A204.1 (cell line): ENCODE measurements around the gene SNRNP48.

ENCODE experiments used
- FAIRE-seq: peaks from 2 replicates; lab custom pipeline; 2012; peaks lifted over from hg19 to GRCh38; lab: Jason Lieb, UNC

Gene SNRNP48

GRCh38 chr6:7559196-7559595 is 30.8 kb upstream of the SNRNP48 start:
- FAIRE-seq = no peak

DNA sequence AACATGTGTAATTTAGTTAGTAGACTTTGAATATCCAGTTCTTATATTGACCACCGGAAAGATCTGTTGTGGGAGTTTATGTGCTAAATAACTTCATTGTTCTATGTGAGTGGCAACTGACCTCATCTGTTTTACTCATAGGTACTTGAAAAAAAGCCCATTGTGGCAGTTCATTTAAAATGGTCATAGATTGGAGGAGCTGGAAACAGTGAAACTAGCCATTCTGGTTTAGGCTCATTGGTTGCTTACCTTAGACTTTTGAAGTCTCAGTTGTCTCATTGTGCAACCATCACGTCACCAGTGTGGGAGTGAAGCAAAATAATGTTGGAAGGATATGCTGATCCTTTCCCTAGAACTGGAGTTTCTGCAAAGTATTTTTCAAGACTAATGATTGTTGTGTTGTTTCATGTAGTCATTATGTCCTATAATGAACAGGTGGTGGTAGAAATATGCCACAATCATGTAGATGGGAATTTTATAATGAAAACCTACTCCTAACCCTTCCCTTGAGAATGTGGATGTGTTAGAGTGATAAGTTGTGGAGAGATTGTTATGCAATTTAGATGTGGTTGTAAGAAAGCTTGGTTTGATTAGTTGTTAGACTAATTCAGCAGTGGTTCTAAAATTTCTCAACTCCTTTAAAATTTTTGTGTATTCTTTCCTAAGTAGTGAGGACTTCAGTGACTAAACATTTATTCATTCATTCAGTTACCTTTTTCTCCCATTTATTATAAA is 30.2 kb upstream of the SNRNP48 start:
- no peak for FAIRE-seq

- no peak for FAIRE-seq
These were observed 28.6 kb upstream of the SNRNP48 start for GRCh38 chr6:7561153-7561964.

GRCh38 chr6:7562769-7563168 is 27.2 kb upstream of the SNRNP48 start:
- no peak for FAIRE-seq

- FAIRE-seq = no peak
These were observed 23.9 kb upstream of the SNRNP48 start for GRCh38 chr6:7566107-7566506.

DNA sequence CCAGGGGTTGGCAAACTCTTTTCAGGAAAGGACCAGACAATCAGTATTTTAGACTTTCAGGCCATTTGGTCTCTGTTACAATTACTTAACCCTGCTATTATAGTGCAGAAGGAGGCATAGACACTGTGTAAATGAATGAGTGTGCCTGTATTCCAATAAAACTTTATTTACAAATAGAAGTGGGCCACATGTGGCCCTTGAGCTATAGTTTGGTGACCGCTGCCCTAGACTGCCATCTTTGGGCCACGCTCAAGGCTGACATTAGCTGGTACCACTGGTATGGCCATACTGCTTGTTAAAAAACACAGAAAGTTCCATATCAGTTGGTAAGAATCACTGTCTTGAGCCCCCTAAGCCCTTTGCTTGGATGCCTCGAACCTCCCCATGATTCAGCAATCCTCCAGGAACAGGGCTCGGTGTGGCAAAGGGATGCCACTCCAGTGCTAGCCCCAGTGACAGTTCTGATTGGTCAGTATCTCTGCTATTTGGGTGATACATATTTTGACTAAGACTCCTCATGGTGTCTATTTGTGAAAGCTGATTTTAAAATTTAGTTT is 23.3 kb upstream of the SNRNP48 start:
- no peak for FAIRE-seq

DNA sequence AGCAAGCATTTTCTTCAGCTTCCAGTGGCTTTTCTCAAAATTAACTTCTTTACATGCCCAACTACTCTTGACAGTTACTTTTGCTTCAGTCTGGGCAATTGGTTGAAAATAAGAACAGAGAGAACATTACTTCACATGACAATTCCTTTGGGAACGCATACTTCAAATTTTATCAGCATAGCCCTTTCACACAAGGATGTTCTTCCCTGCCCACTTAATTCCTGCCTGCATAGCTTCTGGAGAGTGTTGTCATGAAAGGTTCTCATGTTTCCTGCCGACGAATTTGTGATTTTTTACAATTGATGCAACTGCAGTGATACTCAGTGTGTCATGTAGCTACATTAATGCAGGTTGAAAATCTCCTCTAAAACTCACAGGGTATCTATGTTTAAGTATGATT is 22.0 kb upstream of the SNRNP48 start:
- FAIRE-seq = no peak

- no peak for FAIRE-seq
These were observed 20.9 kb upstream of the SNRNP48 start for GRCh38 chr6:7569082-7569481.

DNA sequence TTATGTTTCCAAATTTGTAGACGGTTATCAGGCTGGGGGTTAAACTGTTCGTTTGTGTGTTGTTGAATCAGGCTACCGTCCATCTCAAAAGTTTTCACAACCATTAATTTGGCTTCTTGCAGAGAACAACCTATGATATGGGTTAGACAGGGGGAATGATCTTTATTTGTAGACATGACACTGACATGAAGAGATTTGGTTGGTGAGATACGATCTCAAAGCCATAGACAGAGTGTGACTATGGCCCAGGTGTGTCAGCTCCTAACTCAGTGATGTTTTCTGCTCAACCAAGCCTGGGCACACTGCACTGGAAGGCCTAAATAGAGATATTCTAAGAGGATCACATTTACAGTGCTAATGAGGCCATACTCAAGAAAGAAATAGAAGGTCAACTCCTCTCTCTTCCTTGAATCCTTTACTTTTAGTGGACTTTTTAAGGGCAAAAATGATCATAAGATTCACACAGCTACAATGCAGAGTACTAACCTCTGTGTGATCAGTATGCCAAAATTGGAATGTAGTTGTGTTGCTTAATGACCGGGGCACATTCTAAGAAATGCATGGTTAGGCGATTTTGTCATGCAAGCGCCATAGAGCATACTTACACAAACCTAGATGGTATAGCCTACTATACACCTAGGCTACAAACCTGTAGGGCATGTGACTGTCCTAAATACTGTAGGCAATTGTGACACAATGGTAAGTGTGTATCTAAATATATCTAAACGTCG is 17.6 kb upstream of the SNRNP48 start:
- FAIRE-seq = no peak

DNA sequence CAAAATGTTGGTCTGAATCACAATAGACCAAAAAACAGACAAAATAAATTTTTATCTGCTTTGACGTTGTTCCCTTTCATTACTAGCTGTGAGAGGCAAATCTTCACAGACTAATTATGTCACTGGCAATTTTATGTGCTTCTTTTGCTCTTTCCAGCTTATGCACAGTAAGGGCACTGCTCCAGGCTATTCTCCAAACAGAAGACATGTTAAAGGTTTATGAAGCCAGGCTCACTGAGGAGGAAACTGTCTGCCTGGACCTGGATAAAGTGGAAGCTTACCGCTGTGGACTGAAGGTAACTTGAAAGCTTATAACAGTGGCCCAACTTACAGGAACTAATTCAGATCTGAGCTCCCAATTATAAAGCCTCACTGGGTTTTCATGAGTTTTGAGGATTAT is 15.5 kb upstream of the SNRNP48 start:
- FAIRE-seq = no peak

DNA sequence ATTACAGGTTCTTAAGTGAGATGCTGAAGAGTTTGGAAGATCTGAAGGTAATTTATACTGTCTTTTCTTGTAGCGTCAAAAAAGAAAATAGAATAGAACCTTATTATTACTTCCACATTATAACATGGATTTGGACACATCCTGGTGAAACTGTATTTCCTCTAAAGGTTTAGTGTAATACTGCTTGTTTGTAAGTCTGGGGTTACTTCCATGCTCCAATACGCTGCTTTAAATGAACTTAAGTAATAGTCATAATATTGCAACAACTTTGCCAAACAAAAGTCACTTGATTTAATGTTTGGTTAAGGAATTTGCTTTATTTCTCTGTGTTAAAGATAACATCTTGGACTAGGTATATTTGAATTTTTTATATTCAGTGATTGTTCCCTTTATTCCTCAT is 11.5 kb upstream of the SNRNP48 start:
- FAIRE-seq = no peak

DNA sequence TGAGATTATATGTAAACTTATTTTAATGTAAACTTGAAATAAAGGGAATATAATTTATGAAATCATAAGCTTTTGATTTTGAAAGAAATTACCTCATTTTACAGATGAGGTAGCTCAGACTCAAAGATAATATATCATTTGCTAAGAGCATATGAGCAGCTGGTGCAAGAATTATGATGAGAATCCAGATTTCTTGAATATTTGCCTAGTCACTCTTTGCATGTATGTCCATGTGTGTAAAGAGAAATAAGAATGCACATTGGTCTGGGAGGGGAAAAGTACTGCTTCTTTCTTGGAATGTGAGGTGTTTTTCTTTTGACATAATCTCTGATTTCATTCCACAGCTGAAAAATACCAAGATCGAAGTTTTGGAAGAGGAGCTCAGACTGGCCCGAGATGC is 11.1 kb upstream of the SNRNP48 start:
- FAIRE-seq = no peak

GRCh38 chr6:7579851-7580250 is 10.1 kb upstream of the SNRNP48 start:
- no peak for FAIRE-seq

DNA sequence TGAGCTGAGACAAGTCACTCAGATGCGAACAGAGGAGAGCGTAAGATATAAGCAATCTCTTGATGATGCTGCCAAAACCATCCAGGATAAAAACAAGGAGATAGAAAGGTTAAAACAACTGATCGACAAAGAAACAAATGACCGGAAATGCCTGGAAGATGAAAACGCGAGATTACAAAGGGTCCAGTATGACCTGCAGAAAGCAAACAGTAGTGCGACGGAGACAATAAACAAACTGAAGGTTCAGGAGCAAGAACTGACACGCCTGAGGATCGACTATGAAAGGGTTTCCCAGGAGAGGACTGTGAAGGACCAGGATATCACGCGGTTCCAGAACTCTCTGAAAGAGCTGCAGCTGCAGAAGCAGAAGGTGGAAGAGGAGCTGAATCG is 9.5 kb upstream of the SNRNP48 start:
- FAIRE-seq = no peak

GRCh38 chr6:7580927-7581618 is 8.9 kb upstream of the SNRNP48 start:
- FAIRE-seq = no peak

DNA sequence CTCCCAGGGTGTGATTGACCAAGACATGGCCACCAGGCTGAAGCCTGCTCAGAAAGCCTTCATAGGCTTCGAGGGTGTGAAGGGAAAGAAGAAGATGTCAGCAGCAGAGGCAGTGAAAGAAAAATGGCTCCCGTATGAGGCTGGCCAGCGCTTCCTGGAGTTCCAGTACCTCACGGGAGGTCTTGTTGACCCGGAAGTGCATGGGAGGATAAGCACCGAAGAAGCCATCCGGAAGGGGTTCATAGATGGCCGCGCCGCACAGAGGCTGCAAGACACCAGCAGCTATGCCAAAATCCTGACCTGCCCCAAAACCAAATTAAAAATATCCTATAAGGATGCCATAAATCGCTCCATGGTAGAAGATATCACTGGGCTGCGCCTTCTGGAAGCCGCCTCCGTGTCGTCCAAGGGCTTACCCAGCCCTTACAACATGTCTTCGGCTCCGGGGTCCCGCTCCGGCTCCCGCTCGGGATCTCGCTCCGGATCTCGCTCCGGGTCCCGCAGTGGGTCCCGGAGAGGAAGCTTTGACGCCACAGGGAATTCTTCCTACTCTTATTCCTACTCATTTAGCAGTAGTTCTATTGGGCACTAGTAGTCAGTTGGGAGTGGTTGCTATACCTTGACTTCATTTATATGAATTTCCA is 4.6 kb upstream of the SNRNP48 start:
- FAIRE-seq = no peak

DNA sequence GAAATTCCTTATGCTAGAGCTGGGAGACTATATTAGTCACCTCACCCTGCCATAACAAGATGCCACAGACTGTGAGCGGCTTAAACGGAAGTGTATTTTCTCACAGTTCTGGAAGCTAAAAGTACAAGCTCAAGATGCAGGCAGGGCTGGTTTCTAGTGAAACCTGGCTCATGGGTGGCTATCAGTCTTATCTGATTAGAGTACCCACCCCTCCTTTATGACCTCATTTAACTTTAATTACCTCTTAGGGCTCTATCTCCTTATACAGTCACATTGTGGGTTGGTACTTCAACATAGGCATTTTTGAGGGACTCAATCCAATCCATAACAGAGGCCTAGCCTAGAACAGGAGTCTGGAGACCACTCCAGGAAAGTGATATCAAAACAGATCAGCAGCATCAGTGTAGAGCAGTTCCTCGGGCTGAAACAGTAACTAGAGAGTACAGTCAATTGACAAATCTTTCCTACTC is 2.3 kb upstream of the SNRNP48 start:
- FAIRE-seq = no peak

DNA sequence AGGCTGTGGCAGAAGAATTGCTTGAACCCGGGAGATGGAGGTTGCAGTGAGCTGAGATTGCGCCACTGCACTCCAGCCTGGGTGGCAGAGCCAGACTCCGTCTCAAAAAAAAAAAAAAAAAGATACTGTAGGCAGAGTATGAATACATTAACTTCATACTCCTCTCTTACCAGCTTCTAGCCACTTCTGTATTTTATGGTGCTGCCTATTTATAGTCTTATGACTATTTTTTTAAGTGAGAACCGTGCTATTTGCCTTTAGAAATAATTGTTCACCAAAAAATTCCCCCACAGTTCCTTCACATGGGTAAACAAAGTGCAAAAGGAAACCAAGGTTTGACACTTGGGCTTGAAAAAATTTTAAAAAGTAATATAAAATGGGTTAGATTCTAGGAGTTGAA is 1.5 kb upstream of the SNRNP48 start:
- no peak for FAIRE-seq

- FAIRE-seq = no peak
These were observed 777 bp upstream of the SNRNP48 start for GRCh38 chr6:7589221-7589620.

GRCh38 chr6:7590918-7591302 is 912 bp downstream of the SNRNP48 start:
- no peak for FAIRE-seq

- no peak for FAIRE-seq
These were observed 1.8 kb downstream of the SNRNP48 start for GRCh38 chr6:7591770-7592169.

- FAIRE-seq = no peak
These were observed 3.2 kb downstream of the SNRNP48 start for GRCh38 chr6:7593229-7593628.
